Body of pancreas (tissue), 4 donors: Measurements from ENCODE around the gene PECR.

ENCODE experiments used
- POLR2A ChIP-seq, 3 donors: fragments of 450-650 bp; IDR thresholded peaks; one replicate each; pipeline ENCODE4 v1.6.1; 2016; ENCODE audit warnings: antibody characterized with exemption in 3 of 3, mild to moderate bottlenecking in 2 of 3
- TF ChIP-seq, protein P1 (sequence below), 7 experiments: fragments of 450-650 bp in 4 of 7; fragments of 200-600 bp in 3 of 7; sonication (generic) in 3 of 7; IDR thresholded peaks; one replicate each; pipeline ENCODE4 v1.5.1; 2016 to 2019; ENCODE audit warnings: antibody characterized with exemption in 7 of 7

DNA sequence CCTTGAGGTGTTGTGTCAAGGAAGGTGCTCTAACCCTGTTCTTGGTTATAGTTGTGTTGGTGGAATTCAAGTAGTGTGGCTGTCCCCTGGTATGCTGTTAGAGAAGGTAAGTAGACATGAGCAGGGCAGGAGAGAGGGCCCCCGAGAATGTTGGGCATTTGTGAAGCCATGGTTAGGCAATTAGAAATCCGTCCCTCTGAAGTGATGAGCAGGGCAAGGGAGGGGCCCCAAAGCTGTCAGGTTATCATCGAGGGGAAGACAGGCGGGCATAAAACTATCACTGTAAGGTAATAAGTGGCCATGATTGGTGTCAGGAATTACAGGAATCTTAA is 32.7 kb upstream of the PECR start:
- TF ChIP-seq, protein P1, sequence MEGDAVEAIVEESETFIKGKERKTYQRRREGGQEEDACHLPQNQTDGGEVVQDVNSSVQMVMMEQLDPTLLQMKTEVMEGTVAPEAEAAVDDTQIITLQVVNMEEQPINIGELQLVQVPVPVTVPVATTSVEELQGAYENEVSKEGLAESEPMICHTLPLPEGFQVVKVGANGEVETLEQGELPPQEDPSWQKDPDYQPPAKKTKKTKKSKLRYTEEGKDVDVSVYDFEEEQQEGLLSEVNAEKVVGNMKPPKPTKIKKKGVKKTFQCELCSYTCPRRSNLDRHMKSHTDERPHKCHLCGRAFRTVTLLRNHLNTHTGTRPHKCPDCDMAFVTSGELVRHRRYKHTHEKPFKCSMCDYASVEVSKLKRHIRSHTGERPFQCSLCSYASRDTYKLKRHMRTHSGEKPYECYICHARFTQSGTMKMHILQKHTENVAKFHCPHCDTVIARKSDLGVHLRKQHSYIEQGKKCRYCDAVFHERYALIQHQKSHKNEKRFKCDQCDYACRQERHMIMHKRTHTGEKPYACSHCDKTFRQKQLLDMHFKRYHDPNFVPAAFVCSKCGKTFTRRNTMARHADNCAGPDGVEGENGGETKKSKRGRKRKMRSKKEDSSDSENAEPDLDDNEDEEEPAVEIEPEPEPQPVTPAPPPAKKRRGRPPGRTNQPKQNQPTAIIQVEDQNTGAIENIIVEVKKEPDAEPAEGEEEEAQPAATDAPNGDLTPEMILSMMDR (IDR thresholded peaks at IDR 0.05): no peak
- TF ChIP-seq POLR2A (IDR thresholded peaks at IDR 0.05): no peak
